GM12801 (cell line): ENCODE measurements around the gene PSMD6.

Experiments used
- TF ChIP-seq, protein P1 (sequence below): IDR thresholded peaks from one replicate; pipeline ENCODE4 v1.5.1; 2011; ENCODE audit warnings: control low read depth; ENCODE audit not compliant: insufficient read length; ENCODE audit errors: extremely low read depth

Gene PSMD6

DNA sequence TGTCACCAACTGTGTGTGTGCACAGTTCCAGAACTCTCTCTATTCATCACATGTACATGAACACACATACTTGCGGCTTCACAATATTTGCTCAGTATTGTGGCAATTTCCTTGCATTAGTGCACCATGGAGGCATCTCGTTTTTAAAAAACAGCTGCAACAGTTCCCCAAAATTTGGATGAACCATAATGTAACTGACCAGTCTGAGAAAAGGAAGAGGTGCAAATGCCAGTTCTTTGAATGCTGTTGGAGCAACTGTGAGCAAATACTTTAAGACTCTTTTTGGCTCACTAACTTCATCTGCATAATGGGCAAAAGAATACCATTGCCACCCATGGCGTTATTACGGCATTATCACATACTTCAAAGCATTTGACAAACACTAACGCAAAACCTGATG, 38.3 kb upstream of the PSMD6 start:
- TF ChIP-seq, protein P1, sequence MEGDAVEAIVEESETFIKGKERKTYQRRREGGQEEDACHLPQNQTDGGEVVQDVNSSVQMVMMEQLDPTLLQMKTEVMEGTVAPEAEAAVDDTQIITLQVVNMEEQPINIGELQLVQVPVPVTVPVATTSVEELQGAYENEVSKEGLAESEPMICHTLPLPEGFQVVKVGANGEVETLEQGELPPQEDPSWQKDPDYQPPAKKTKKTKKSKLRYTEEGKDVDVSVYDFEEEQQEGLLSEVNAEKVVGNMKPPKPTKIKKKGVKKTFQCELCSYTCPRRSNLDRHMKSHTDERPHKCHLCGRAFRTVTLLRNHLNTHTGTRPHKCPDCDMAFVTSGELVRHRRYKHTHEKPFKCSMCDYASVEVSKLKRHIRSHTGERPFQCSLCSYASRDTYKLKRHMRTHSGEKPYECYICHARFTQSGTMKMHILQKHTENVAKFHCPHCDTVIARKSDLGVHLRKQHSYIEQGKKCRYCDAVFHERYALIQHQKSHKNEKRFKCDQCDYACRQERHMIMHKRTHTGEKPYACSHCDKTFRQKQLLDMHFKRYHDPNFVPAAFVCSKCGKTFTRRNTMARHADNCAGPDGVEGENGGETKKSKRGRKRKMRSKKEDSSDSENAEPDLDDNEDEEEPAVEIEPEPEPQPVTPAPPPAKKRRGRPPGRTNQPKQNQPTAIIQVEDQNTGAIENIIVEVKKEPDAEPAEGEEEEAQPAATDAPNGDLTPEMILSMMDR: no peak

DNA sequence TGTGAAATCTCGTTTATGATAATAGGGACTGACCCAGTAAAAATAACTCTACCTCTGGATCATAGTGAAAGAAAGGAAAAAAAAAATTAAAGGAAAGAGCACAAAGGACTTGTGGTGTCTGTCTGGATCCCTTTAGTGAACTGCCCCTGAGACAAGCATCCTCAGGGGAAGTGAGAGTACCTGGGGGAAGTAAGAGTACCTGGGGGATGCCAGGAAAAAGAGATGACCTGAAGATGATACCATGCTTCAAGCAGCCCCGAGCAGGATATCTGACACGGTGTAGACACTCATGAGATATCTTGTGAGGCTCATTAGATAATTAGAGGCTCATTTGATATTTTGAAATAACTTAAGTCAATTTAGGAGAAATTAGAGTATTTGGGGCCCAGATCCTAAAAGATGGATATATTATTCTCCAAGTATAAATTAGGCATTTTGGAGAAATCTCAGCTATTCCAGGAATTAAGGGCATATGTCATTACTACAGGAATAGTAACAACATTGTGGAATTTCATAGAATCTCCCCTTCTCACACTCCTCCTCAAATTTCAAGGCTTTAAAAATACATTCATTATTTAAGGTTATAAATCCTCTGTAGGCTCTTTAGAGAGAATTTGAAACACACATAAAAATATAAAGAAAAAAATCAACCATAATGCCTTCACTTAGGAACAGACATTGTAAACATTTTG, 36.3 kb upstream of the PSMD6 start:
- TF ChIP-seq, protein P1: no peak

DNA sequence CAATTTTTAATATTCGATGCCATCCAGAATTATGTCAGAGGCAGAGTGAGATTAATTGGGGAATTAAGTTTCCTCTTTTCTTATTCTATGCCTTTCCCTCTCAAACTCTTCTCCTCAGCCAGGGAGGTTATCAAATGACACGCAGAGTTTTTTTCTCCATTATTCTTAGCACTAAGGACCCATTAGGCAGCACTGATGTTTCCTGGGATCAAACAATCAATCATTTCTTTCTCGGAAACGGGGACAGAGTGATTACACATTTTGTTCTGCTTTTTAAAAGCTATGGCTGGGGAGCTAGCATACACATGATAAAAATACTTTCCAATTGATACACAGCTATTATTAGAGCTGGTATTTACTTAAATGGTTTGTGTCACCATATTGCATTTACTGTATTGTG, 35.3 kb upstream of the PSMD6 start:
- TF ChIP-seq, protein P1: no peak

DNA sequence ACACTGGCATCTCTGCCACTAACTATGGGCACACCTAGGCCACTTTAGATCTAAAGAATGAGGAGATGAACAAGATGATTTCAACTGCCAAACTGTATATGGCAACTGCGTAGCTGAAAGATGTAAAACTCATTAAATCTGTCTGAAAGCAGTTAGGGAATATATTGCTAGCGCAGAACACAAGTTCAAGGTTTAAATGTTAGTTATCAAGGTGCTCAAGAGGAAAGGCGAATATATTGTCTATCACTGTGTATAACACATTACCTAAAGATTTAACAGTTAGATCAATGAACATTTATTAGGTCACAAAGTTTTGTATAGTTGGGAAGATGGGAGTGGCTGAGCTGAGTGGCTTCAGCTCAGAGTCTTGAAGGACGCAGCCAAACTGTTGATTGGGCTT, 33.9 kb upstream of the PSMD6 start:
- TF ChIP-seq, protein P1: no peak

DNA sequence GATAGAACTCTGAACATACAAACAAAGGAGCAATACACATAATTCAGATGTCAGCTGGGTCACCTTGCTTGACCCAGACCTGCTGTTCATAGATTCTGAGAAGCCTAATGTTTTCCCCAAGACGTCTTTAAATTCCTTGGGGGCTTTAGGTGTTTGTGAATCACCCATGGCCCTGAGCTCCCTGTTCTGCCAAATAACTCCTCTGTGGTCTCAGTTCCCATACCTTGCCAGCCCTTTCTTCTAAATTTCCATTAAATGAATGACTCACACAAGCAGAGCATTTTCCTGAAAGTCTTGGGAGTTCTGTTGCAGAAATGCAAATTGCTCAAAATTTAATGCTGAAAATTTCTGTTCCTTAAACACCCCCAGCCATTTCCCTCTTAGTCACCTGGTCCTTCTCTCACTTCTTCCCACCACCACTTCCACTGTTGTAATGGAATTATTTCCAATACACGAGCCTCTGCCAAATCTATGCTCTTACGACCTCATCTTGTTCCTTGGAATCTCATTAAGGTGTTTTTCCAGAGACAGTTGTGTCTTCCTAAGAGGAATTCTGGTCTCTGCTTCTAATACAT, 33.4 kb upstream of the PSMD6 start:
- TF ChIP-seq, protein P1: no peak

DNA sequence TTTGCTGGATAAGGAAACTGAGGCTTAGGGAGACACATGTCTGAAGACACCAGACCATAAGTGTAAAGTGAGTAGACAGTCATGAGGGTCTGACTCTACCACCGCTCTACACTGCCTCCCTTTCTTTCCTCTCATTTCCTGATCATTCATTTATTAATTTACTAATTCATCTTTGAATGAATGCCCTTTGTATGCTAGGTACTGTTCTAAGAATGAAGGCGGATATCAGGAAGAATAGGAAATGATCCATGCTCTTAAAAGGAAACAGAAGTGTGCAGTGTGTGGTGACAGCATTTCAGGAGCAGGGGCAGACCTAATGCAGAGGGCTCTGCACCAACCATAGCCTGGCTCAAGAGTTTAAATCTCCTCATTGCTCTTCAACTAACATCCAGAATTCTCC, 31.8 kb upstream of the PSMD6 start:
- TF ChIP-seq, protein P1: no peak

DNA sequence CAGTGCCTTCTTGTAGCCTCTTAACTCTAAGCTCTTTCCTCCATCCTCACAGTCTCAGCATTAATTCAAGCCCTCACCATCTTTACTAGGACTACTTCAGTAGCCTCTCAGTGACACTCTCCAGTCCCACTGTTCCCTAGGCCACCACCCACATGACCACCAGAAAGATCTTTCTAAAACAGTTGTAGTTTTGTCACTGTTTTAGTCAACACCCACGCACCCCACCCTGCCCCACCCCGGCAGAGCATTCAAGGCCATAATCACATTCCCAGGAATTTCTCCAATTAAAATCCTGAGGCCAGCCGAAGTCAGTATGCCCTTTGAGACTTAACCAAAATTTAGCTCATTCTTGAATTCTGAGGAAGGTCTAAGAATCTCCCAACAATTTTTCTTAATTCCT, 31.2 kb upstream of the PSMD6 start:
- TF ChIP-seq, protein P1: no peak
